ENCODE measurements around the gene FAM20A. TPM values are rescaled to one million over a fixed set of nuclear protein-coding genes. Genes with fewer than 3 reads are reported as not detected.
"Not testable (repeated sequence)": the region's sequence is repeated elsewhere in the genome, so short reads cannot be mapped to it uniquely, and the experiment has no call there.

FAM20A gene
- total RNA-seq, 1 experiment from 2014 or later = not detected

GRCh38 chr17:68542698-68543463 is 58.3 kb downstream of the FAM20A start:
- in situ Hi-C loops (cut with HindIII; ENCODE audit: low pct_unique_long_range_greater_than_20kb, low sequenced_read_pairs) = no loop called here
- DNase-seq (ENCODE audit: low read depth) = peak; percentile 40

GRCh38 chr17:68541816-68542215 is 59.4 kb downstream of the FAM20A start:
- in situ Hi-C loops (cut with HindIII; ENCODE audit: low pct_unique_long_range_greater_than_20kb, low sequenced_read_pairs) = no loop called here
- no peak for DNase-seq (ENCODE audit: low read depth)

- no peak for DNase-seq (ENCODE audit: low read depth)
- in situ Hi-C loops (cut with HindIII; ENCODE audit: low pct_unique_long_range_greater_than_20kb, low sequenced_read_pairs) = no loop called here
These were observed 60.2 kb downstream of the FAM20A start for GRCh38 chr17:68540981-68541380.

GRCh38 chr17:68539548-68540467 is 61.4 kb downstream of the FAM20A start:
- in situ Hi-C loops (cut with HindIII; ENCODE audit: low pct_unique_long_range_greater_than_20kb, low sequenced_read_pairs) = no loop called here
- DNase-seq (ENCODE audit: low read depth) = no peak

- DNase-seq (ENCODE audit: low read depth) = no peak
These were observed 65.2 kb downstream of the FAM20A start for GRCh38 chr17:68535922-68536321.

GRCh38 chr17:68534695-68535088 is 66.5 kb downstream of the FAM20A start:
- in situ Hi-C loops (cut with HindIII; ENCODE audit: low pct_unique_long_range_greater_than_20kb, low sequenced_read_pairs) = no loop called here
- no peak for DNase-seq (ENCODE audit: low read depth)

More at GRCh38 chr17:68535922-68536321, 65.2 kb downstream of the FAM20A start:
- in situ Hi-C loops (cut with HindIII; ENCODE audit: low pct_unique_long_range_greater_than_20kb, low sequenced_read_pairs) = no loop called here

GRCh38 chr17:68533887-68534694 is 67.1 kb downstream of the FAM20A start:
- in situ Hi-C loops (cut with HindIII; ENCODE audit: low pct_unique_long_range_greater_than_20kb, low sequenced_read_pairs) = no loop called here
- DNase-seq (ENCODE audit: low read depth) = peak; percentile 24

GRCh38 chr17:68532826-68533225 is 68.3 kb downstream of the FAM20A start:
- no peak for DNase-seq (ENCODE audit: low read depth)
- in situ Hi-C loops (cut with HindIII; ENCODE audit: low pct_unique_long_range_greater_than_20kb, low sequenced_read_pairs) = no loop called here

- in situ Hi-C loops (cut with HindIII; ENCODE audit: low pct_unique_long_range_greater_than_20kb, low sequenced_read_pairs) = no loop called here
- no peak for DNase-seq (ENCODE audit: low read depth)
These were observed 69.9 kb downstream of the FAM20A start for GRCh38 chr17:68531252-68531651.

GRCh38 chr17:68527314-68527713 is 73.9 kb downstream of the FAM20A start:
- in situ Hi-C loops (cut with HindIII; ENCODE audit: low pct_unique_long_range_greater_than_20kb, low sequenced_read_pairs) = no loop called here
- no peak for DNase-seq (ENCODE audit: low read depth)

GRCh38 chr17:68526548-68526947 is 74.6 kb downstream of the FAM20A start:
- DNase-seq (ENCODE audit: low read depth) = no peak
- in situ Hi-C loops (cut with HindIII; ENCODE audit: low pct_unique_long_range_greater_than_20kb, low sequenced_read_pairs) = no loop called here

- DNase-seq (ENCODE audit: low read depth) = no peak
- in situ Hi-C loops (cut with HindIII; ENCODE audit: low pct_unique_long_range_greater_than_20kb, low sequenced_read_pairs) = no loop called here
These were observed 78.9 kb downstream of the FAM20A start for GRCh38 chr17:68522266-68522665.

- in situ Hi-C loops (cut with HindIII; ENCODE audit: low pct_unique_long_range_greater_than_20kb, low sequenced_read_pairs) = no loop called here
- DNase-seq (ENCODE audit: low read depth) = no peak
These were observed 81.3 kb downstream of the FAM20A start for GRCh38 chr17:68519911-68520310.

GRCh38 chr17:68519051-68519450 is 82.1 kb downstream of the FAM20A start:
- DNase-seq (ENCODE audit: low read depth); in situ Hi-C loops (cut with HindIII; ENCODE audit: low pct_unique_long_range_greater_than_20kb, low sequenced_read_pairs): not testable (repeated sequence)

- no peak for DNase-seq (ENCODE audit: low read depth)
- in situ Hi-C loops (cut with HindIII; ENCODE audit: low pct_unique_long_range_greater_than_20kb, low sequenced_read_pairs) = no loop called here
These were observed 82.9 kb downstream of the FAM20A start for GRCh38 chr17:68518063-68518815.

- DNase-seq (ENCODE audit: low read depth); in situ Hi-C loops (cut with HindIII; ENCODE audit: low pct_unique_long_range_greater_than_20kb, low sequenced_read_pairs): not testable (repeated sequence)
These were observed 83.6 kb downstream of the FAM20A start for GRCh38 chr17:68517605-68518004.

GRCh38 chr17:68516732-68517131 is 84.4 kb downstream of the FAM20A start:
- in situ Hi-C loops (cut with HindIII; ENCODE audit: low pct_unique_long_range_greater_than_20kb, low sequenced_read_pairs) = no loop called here
- DNase-seq (ENCODE audit: low read depth) = no peak
